Endothelial cell of umbilical vein (primary cell): ENCODE data around the gene OR10AD1. TPM values are rescaled to one million over a fixed set of nuclear protein-coding genes. Genes with fewer than 3 reads are reported as not detected.

Experiments used
- BruUV-seq: library from RNA; stranded (reverse); fragments of 400-500 nt; replicated peaks from 2 replicates; lab custom pipeline; 2021; lab: Mats Ljungman, UMichigan
- CTCF ChIA-PET: fragments of 300-600, 350-600 bp; sonication (Branson Sonifier 250); formaldehyde crosslinking; loops from one replicate; lab custom pipeline; 2021; ENCODE audit warnings: antibody characterized with exemption, inconsistent platforms; lab: Charles Lee
- POLR2A ChIA-PET: fragments of 300-600, 350-600 bp; sonication (Branson Sonifier 250); formaldehyde crosslinking; loops from one replicate; lab custom pipeline; 2021; ENCODE audit warnings: antibody characterized with exemption, inconsistent platforms; lab: Charles Lee
- DNase-seq: peaks from one replicate; pipeline ENCODE4 v3.0.0-alpha.2; 2011; ENCODE audit warnings: low read depth, low spot score
- FAIRE-seq: peaks from 2 replicates; lab custom pipeline; 2011; peaks lifted over from hg19 to GRCh38; lab: Jason Lieb, UNC
- H2AFZ ChIP-seq: 2 replicates; pipeline ENCODE4 v1.6.0; 2012; ENCODE audit warnings: low read depth, low read length, control low read depth, inconsistent platforms
- H3K27ac ChIP-seq: 2 replicates; pipeline ENCODE4 v1.5.1; 2011; ENCODE audit warnings: low read depth, mild to moderate bottlenecking, control low read depth, low read length, moderate library complexity; ENCODE audit not compliant: insufficient read depth
- H3K27me3 ChIP-seq, 2 experiments: 2 replicates each; pipeline versions ENCODE4 v1.6.0 to v1.6.1; 2011; ENCODE audit warnings: low read length in 2 of 2, mixed read lengths in 1 of 2; ENCODE audit not compliant: control insufficient read depth in 2 of 2, insufficient read depth in 2 of 2
- H3K36me3 ChIP-seq, 2 experiments: 2 replicates in 1 of 2; 3 replicates in 1 of 2; pipeline ENCODE4 v1.5.1; 2011; ENCODE audit warnings: low read length in 2 of 2, mild to moderate bottlenecking in 1 of 2, moderate library complexity in 1 of 2; ENCODE audit not compliant: control insufficient read depth in 2 of 2, insufficient read depth in 2 of 2; ENCODE audit errors: extremely low read depth in 1 of 2
- H3K4me1 ChIP-seq: 3 replicates; pipeline ENCODE4 v1.5.1; 2011; ENCODE audit warnings: mild to moderate bottlenecking, low read length; ENCODE audit not compliant: control insufficient read depth, insufficient read depth; ENCODE audit errors: extremely low read depth
- H3K4me2 ChIP-seq: 2 replicates; pipeline ENCODE4 v1.6.1; 2011; ENCODE audit warnings: low read length, control low read depth, mixed read lengths; ENCODE audit not compliant: insufficient read depth
- H3K4me3 ChIP-seq, 3 experiments: fragments of 200-600 bp in 1 of 3; sonication (generic), shearing (Covaris generic) in 1 of 3; replicated peaks in 1 of 3; 2 replicates each; pipeline ENCODE4 v1.5.1; 2011 to 2016; ENCODE audit warnings: control low read depth in 3 of 3, low read length in 3 of 3, mild to moderate bottlenecking in 2 of 3, inconsistent platforms in 1 of 3, low read depth in 1 of 3, moderate library complexity in 1 of 3; ENCODE audit not compliant: insufficient read depth in 1 of 3
- H3K79me2 ChIP-seq: 2 replicates; pipeline ENCODE4 v1.6.0; 2012; ENCODE audit warnings: low read length, inconsistent platforms; ENCODE audit not compliant: control insufficient read depth, insufficient read depth
- H3K9ac ChIP-seq: replicated peaks from 2 replicates; pipeline ENCODE3; 2011; ENCODE audit warnings: low read length, control low read depth; ENCODE audit not compliant: insufficient read depth; ENCODE audit errors: extremely low read depth
- H3K9me1 ChIP-seq: replicated peaks from 3 replicates; pipeline ENCODE4 v1.6.0; 2011; ENCODE audit warnings: mild to moderate bottlenecking, low read length; ENCODE audit not compliant: control insufficient read depth, insufficient read depth; ENCODE audit errors: extremely low read depth
- H3K9me3 ChIP-seq: replicated peaks from 2 replicates; pipeline ENCODE4 v1.5.1; 2012; ENCODE audit warnings: low read length, inconsistent platforms; ENCODE audit not compliant: control insufficient read depth, insufficient read depth
- H4K20me1 ChIP-seq: replicated peaks from 2 replicates; pipeline ENCODE3; 2011; ENCODE audit warnings: mild to moderate bottlenecking, low read length; ENCODE audit not compliant: control insufficient read depth, insufficient read depth; ENCODE audit errors: extremely low read depth
- CTCF ChIP-seq, 2 donors: IDR thresholded peaks; 1 replicate in 1 of 2; 2 replicates in 1 of 2; pipeline ENCODE4 v1.5.1; 2011; ENCODE audit warnings: low read length in 2 of 2, mild to moderate bottlenecking in 2 of 2, moderate library complexity in 2 of 2, control low read depth in 1 of 2, inconsistent platforms in 1 of 2, low read depth in 1 of 2; ENCODE audit not compliant: insufficient read depth in 1 of 2; ENCODE audit errors: extremely low read depth in 1 of 2
- EZH2 ChIP-seq: IDR thresholded peaks from 2 replicates; pipeline ENCODE4 v1.6.1; 2012; ENCODE audit warnings: borderline replicate concordance, low read depth, mild to moderate bottlenecking, moderate library complexity, low read length, inconsistent platforms; ENCODE audit not compliant: severe bottlenecking
- FOS ChIP-seq: IDR thresholded peaks from 2 replicates; pipeline ENCODE4 v1.6.1; 2011; ENCODE audit warnings: mild to moderate bottlenecking, low read length, moderate library complexity, borderline replicate concordance; ENCODE audit not compliant: insufficient read depth
- GATA2 ChIP-seq: IDR thresholded peaks from 2 replicates; pipeline ENCODE4 v1.7.0; 2011; ENCODE audit warnings: low read depth, mild to moderate bottlenecking, moderate library complexity, mixed read lengths, low read length; ENCODE audit not compliant: insufficient read length, insufficient read depth
- JUN ChIP-seq: IDR thresholded peaks from 2 replicates; pipeline ENCODE4 v1.6.1; 2011; ENCODE audit warnings: borderline replicate concordance, low read depth; ENCODE audit not compliant: insufficient read length, insufficient read depth
- MAX ChIP-seq: IDR thresholded peaks from 2 replicates; pipeline ENCODE4 v1.6.1; 2011; ENCODE audit not compliant: insufficient read depth, insufficient read length
- MYC ChIP-seq: IDR thresholded peaks from one replicate; pipeline ENCODE4 v1.6.1; 2011; ENCODE audit warnings: mild to moderate bottlenecking, low read depth, low read length
- POLR2A ChIP-seq: IDR thresholded peaks from 2 replicates; pipeline ENCODE4 v1.6.1; 2012; ENCODE audit warnings: low read depth, mild to moderate bottlenecking, control low read depth, low read length
- POLR2AphosphoS5 ChIP-seq: IDR thresholded peaks from 2 replicates; pipeline ENCODE4 v1.6.1; 2012; ENCODE audit warnings: low read depth, mild to moderate bottlenecking, control low read depth, low read length, moderate library complexity; ENCODE audit not compliant: insufficient read depth
- dilution Hi-C: fragments of 300-500 bp; cut with MboI; formaldehyde crosslinking; loops from one replicate; pipeline ENCODE4 v1.15.0; 2019; ENCODE audit warnings: low sequenced_read_pairs; ENCODE audit not compliant: extremely low pct_ligation_motif_present
- intact Hi-C: fragments of 100-400 bp; cut with micrococcal nuclease; formaldehyde crosslinking; loops from one replicate; pipeline ENCODE4 v1.10.0; 2022
- polyA plus RNA-seq, 4 experiments: library from polyadenylated mRNA; depleted of rRNA in 3 of 4; stranded (reverse) in 3 of 4; unstranded in 1 of 4; fragments of >200 nt; gene quantifications; 2 replicates each; pipeline versions ENCODE4 v1.2.1 to v1.2.3, GENCODE V29; 2011 to 2012; ENCODE audit warnings: missing spikeins in 1 of 4
- total RNA-seq: library from RNA; stranded (reverse); gene quantifications from 2 replicates; pipeline ENCODE4 v1.2.3, GENCODE V29; 2021

The OR10AD1 gene
- total and polyA plus RNA-seq, 2 donors (not counting 3 experiments of a cell fraction or from before 2014, with no cell fraction given), result not detected

DNA sequence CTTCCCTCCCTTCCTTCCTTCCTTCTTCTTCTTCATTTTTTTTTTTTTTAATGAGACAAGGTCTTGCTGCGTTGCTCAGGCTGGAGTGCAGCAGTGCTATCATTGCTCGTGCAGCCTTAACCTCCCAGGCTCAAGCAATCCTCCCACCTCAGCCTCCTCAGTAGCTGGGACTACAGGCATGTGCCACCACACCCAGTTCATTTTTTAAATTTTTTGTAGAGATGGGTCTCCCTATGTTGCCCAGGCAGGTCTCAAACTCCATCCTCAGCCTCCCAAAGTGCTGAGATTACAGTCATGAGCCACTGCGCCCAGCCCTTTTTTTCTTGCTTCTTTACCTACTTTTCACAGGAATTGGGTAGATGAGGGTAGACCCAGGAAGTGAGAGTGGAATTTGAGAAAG is 1.6 kb downstream of the OR10AD1 start:
- dilution Hi-C loops, result no loop called here
- no peak overlapping the region for H2AFZ ChIP-seq
- H3K4me3 ChIP-seq, result no peak overlapping the region
- no peaks in the 10 kb centered on the region for H3K27me3 ChIP-seq
- BruUV-seq, result no TSS peak
- no peaks in the 10 kb centered on the region for H4K20me1 ChIP-seq
- FAIRE-seq (no peak), DNase-seq (no peak)
- intact Hi-C loops, result no loop called here
- peaks cover 8% of the 10 kb centered on the region for H3K4me1 ChIP-seq
- H3K9me1 ChIP-seq, result no peaks in the 10 kb centered on the region
- H3K9me3 ChIP-seq, result no peaks in the 10 kb centered on the region
- TF ChIP-seq GATA2 (no peak), EZH2 (no peak), POLR2AphosphoS5 (no peak), MYC (no peak), MAX (no peak), CTCF (IDR thresholded peaks at IDR 0.05; ENCODE audit: extremely low read depth in 1 of 2, insufficient read depth in 1 of 2, low read depth in 1 of 2, low read length in 2 of 2) (no peak), POLR2A (no peak), FOS (no peak), JUN (no peak)
- H3K27ac ChIP-seq, result no peak overlapping the region
- H3K4me2 ChIP-seq, result no peak overlapping the region
- no peaks in the 10 kb centered on the region for H3K79me2 ChIP-seq
- no peaks in the 10 kb centered on the region for H3K36me3 ChIP-seq
- no peak overlapping the region for H3K9ac ChIP-seq
- POLR2A ChIA-PET, result no interaction called here
- CTCF ChIA-PET, result no interaction called here
